HK-2 (cell line): ENCODE data around the gene MAPK13.
"Not testable (repeated sequence)": the region's sequence is repeated elsewhere in the genome, so short reads cannot be mapped to it uniquely, and the experiment has no call there.

Source experiments
- DNase-seq: peaks from one replicate; pipeline ENCODE4 v3.0.0-alpha.2; 2018; ENCODE audit not compliant: unreplicated experiment

Gene MAPK13

GRCh38 chr6:36129941-36130666 is at the start of gene MAPK13:
TSS of gene MAPK13 (plus strand) at chr6:36130513. CDS start at chr6:36130583, 70 bp downstream.
- no peak for DNase-seq

DNA sequence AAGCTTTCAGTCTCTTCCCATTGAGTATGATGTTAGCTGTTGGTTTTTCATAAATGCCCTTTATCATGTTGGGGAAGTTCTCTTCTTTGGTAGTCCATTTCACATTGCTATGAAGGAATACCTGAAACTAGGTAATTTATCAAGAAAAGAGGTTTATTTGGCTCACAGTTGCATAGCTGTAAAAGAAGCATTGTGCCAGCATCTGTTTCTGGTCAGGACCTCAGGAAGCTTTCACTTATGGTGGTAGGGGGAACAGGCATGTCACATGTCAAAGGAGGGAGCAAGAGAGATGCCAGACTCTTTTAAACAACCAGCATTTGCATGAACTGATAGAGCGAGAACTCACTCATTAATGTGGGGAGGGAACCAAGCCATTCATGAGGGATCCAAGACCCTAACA is 48.0 kb upstream of the MAPK13 start:
- DNase-seq: no peak

GRCh38 chr6:36083446-36083845 is 46.9 kb upstream of the MAPK13 start:
- DNase-seq: no peak

- not testable (repeated sequence) for DNase-seq
These were observed 42.1 kb upstream of the MAPK13 start for GRCh38 chr6:36088204-36088603.

GRCh38 chr6:36089048-36089447 is 41.3 kb upstream of the MAPK13 start:
- no peak for DNase-seq

- DNase-seq: no peak
These were observed 36.1 kb upstream of the MAPK13 start for GRCh38 chr6:36094238-36094637.

DNA sequence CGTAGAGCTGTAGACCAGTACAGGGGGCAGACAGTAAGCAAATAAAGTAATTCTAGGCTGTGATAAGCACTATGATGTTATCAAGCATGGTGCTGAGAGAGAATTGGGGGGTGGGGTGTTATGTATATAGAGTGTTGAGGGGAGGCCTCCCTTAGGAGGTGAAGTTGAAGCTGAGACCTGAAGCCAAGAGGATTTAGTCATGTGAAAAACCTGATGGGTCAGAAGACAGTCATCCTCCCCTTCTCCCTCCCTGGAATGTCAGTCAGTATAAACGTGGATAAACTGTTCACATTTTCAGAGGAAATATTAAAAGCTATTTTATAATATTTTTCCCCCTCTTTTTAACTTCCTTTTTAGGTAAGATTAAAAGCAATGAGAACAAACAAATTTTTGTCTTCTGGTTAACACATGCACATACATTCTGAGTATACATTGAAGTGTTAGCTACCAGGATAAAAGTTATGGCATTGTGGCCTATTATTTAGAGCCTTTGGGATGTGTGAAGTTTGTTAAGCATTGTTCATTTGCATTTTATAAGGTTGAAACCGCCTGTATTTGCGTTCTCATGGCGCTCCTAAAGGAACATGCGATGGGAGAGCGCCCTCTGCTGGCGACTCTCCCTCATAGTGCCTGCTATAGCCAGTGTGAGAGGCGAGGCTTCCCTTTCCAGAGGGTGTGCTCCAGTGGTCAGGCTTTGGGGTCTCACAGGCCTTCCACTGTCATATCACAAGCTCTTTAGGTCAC is 35.4 kb upstream of the MAPK13 start:
- peak; percentile 74 for DNase-seq

DNA sequence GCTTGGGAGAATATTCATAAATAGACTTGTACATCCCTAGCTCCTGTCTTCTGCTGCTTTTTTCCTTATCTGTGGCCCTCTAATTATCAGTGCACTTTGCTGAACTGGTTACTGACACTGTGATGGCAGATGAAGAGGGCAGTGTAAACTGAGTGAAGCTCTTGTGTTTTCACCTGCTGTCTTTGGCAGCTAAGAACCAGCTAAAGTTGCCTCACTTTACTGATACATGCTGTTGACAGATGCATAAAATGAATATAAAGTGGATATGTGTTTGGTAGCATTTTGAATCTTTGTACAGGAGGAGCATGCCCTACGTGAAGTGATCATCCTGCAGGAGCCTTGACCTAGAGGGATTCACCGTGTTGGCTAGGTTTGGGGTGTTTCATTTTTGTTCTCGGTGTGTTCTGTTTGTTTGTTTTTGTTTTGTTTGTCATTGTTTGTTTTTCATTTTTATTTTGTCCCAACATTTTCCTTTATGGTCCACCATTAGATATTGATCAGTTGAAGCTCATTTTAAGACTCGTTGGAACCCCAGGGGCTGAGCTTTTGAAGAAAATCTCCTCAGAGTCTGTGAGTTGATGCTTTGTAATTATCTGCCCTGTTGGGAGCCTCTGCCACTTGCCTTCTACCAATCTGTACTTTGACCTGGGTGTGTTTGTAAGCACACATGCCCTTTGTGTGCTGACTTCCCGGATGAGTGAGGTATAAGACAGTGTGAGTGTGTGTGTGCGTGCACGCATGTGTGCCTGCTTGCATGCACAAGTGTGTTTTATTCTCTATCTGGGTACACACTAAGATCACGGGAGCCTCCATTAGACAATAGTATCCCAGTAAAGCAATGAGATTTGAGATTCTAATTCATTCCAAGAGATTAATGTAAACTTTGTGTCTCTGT is 34.6 kb upstream of the MAPK13 start:
- no peak for DNase-seq

- DNase-seq: no peak
These were observed 31.9 kb upstream of the MAPK13 start for GRCh38 chr6:36098253-36098919.

GRCh38 chr6:36098920-36099647 is 31.2 kb upstream of the MAPK13 start:
- no peak for DNase-seq

DNA sequence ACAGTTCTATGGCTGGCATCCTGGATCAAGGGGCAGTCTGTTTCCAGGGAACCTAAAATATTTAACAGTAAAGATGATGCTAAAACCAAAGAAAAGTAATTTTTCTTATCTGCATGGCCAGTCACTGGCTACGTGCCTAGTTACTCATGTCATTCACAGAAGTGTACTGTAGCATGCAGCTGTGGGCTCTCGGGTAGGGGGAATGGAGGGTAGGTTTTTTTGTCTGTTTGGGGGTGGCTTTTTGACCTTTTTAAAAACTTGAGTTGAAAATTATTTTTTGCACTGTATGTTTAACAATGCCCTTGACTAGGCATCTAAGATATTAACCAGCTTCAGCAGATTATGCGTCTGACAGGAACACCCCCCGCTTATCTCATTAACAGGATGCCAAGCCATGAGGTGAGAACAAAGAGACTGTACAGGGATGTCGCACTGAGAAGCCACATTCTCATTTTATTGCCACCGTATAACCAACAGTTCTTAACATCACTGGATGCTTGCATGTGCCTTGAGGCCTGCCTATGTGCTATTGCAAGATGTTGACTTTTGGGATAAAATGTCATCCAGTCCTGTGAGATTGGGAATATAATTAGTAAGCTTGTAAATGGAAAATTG is 30.3 kb upstream of the MAPK13 start:
- no peak for DNase-seq

- DNase-seq: no peak
These were observed 28.6 kb upstream of the MAPK13 start for GRCh38 chr6:36101691-36102090.

DNA sequence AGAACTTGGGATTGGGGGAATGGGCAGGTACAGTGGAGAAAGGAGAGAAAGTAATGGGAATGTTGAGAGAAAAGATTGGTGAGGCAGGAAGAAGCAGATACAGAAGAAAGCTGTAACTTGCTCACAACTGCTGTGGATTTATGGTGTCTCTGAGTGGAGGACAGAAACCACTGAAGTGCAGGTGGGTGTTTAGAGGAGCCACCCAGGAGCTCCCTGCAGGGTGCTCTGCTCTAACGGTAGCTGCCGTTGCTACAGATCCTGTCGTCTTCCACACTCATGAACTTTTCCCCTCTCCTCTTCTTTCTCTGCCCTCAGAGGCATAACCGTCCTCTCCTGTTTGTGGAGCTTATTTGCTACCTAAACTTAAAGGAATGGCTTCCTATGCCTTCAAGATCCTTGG is 27.5 kb upstream of the MAPK13 start:
- DNase-seq: no peak

GRCh38 chr6:36104836-36105235 is 25.5 kb upstream of the MAPK13 start:
- no peak for DNase-seq

- DNase-seq: no peak
These were observed 21.2 kb upstream of the MAPK13 start for GRCh38 chr6:36109092-36109491.

- no peak for DNase-seq
These were observed 20.3 kb upstream of the MAPK13 start for GRCh38 chr6:36110050-36110449.

GRCh38 chr6:36110863-36111262 is 19.4 kb upstream of the MAPK13 start:
- DNase-seq: no peak

DNA sequence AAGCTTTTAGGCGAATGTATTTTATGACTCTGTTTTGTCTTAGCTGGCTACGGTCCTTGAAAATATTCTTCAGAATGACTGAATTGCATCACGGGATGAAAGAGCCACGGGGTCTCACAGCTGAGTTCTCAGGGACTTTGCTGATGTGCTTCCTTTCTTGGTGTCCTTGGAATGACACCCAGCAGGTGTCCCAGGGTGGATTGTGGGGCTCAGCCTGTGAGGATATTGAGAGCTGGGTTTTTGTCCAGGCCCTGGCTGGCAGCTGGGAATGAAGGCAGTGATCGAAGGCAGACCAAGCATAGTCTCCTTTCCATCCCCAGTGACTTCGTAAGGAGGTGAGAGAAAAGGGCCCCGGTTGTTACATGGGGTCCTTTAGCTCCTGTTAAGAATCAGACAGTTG is 18.8 kb upstream of the MAPK13 start:
- no peak for DNase-seq

- no peak for DNase-seq
These were observed 17.3 kb upstream of the MAPK13 start for GRCh38 chr6:36113049-36113448.

GRCh38 chr6:36113703-36114102 is 16.6 kb upstream of the MAPK13 start:
- no peak for DNase-seq
